Thymus (tissue), 14 donors: ENCODE results near the gene TM9SF1. TPM values are rescaled to one million over a fixed set of nuclear protein-coding genes. Genes with fewer than 3 reads are reported as not detected.

Experiments
- DNase-seq, 9 donors: peaks; one replicate each; pipeline ENCODE4 v3.0.0-alpha.2; 2013; ENCODE audit warnings: low spot score in 9 of 9, low read depth in 6 of 9, missing footprints in 1 of 9
- H3K27ac ChIP-seq, 2 donors: one replicate each; pipeline ENCODE4 v1.5.1; 2013; ENCODE audit warnings: control low read depth in 1 of 2, low read depth in 1 of 2, low read length in 1 of 2, mild to moderate bottlenecking in 1 of 2, moderate library complexity in 1 of 2
- H3K27me3 ChIP-seq, 2 donors: one replicate each; pipeline ENCODE4 v1.5.1; 2013; ENCODE audit warnings: low read length in 1 of 2; ENCODE audit not compliant: control insufficient read depth in 2 of 2, insufficient read depth in 1 of 2
- H3K36me3 ChIP-seq, 2 donors: one replicate each; pipeline ENCODE4 v1.5.1; 2013; ENCODE audit warnings: low read length in 1 of 2, mild to moderate bottlenecking in 1 of 2, moderate library complexity in 1 of 2; ENCODE audit not compliant: control insufficient read depth in 2 of 2, insufficient read depth in 2 of 2
- H3K4me1 ChIP-seq, 2 donors: one replicate each; pipeline ENCODE4 v1.5.1; 2013; ENCODE audit warnings: low read length in 2 of 2; ENCODE audit not compliant: control insufficient read depth in 2 of 2, insufficient read depth in 2 of 2
- H3K4me3 ChIP-seq, 2 donors: one replicate each; pipeline ENCODE4 v1.5.1; 2013; ENCODE audit warnings: low read length in 2 of 2, control low read depth in 1 of 2, mild to moderate bottlenecking in 1 of 2
- H3K9me3 ChIP-seq, 2 donors: one replicate each; pipeline ENCODE4 v1.5.1; 2013; ENCODE audit warnings: low read length in 1 of 2, mild to moderate bottlenecking in 1 of 2; ENCODE audit not compliant: control insufficient read depth in 2 of 2, insufficient read depth in 1 of 2
- WGBS: extraction: QIAGEN DNeasy Blood & Tissue Kit; methylation state at CpG from one replicate; pipeline ENCODE4 v1.1.7; 2013; 5-methylcytosine and 5-hydroxymethylcytosine counted together
- long read RNA-seq, 10 donors: transcript quantifications; one replicate each; lab custom pipeline, GENCODE V29; 2026
- polyA plus RNA-seq: library from polyadenylated mRNA; stranded (reverse); fragments of 200-250 nt; gene quantifications from one replicate; pipeline ENCODE4 v1.2.3, GENCODE V29; 2013
- total RNA-seq: library from RNA; stranded (reverse); fragments of 120-200 nt; gene quantifications from one replicate; pipeline ENCODE4 v1.2.4, GENCODE V29; 2013
- donor health status: healthy.

Gene TM9SF1
- total RNA-seq: 18.2 TPM
- 12.5 TPM for polyA plus RNA-seq
- long read RNA-seq, donor 1: 0 reads
- long read RNA-seq, donor 2: 0 reads
- long read RNA-seq, donor 3, partial matches to known transcripts: 0 of 5 reads
- long read RNA-seq, donor 3, other reads (novel, unspliced or antisense): 0 of 5 reads
- long read RNA-seq, donor 4, partial matches to known transcripts: 6 of 7 reads
- long read RNA-seq, donor 4, other reads (novel, unspliced or antisense): 0 of 7 reads
- long read RNA-seq, donor 5, transcript TM9SF1-201 (6 exons, 2,452 nt): major isoform, 10 of 19 reads
- long read RNA-seq, donor 5, partial matches to known transcripts: 7 of 19 reads
- long read RNA-seq, donor 5, other reads (novel, unspliced or antisense): 0 of 19 reads
- long read RNA-seq, donor 6, partial matches to known transcripts: 5 of 11 reads
- long read RNA-seq, donor 6, other reads (novel, unspliced or antisense): 0 of 11 reads
- long read RNA-seq, donor 7, transcript TM9SF1-201 (6 exons, 2,452 nt): major isoform, 7 of 7 reads
- long read RNA-seq, donor 7, partial matches to known transcripts: 0 of 7 reads
- long read RNA-seq, donor 7, other reads (novel, unspliced or antisense): 0 of 7 reads
- long read RNA-seq, donor 8, partial matches to known transcripts: 0 of 1 reads
- long read RNA-seq, donor 8, other reads (novel, unspliced or antisense): 0 of 1 reads
- long read RNA-seq, donor 9: 0 reads
- long read RNA-seq, donor 10, partial matches to known transcripts: 0 of 1 reads
- long read RNA-seq, donor 10, other reads (novel, unspliced or antisense): 0 of 1 reads

- peaks cover 17 to 25% of the 10 kb centered on the region in 2 donors for H3K4me1 ChIP-seq
- WGBS: under 1% methylated on average over 89 of the region's 89 CpGs
- DNase-seq: peak; percentile 67 to 95 (median 83)
Observed at GRCh38 chr14:24195186-24196070, at the start of gene TM9SF1. TSS of gene TM9SF1 (minus strand) at chr14:24195441. CDS start at chr14:24195019, 422 bp downstream.

DNA sequence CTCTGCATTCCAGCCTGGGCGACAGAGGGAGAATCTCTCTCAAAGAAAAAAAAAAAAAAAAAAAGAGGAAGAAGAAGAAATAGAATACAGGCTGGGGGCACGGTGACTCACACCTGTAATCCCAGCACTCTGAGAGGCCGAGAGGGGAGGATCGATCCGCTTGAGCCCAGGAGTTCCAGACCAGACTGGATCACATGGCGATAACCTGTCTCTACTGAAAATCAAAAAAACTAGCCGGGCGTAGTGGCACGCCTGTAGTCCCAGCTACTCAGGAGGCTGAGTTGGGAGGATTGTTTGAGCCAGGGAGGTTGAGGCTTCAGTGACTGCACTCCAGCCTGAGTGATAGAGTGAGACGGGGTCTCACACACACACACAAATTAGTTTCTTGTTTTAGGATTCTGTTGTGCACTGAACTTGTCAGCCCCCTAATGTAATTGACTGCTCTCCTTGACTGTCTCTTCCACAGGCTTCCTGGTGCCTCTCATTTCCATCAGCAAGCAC lies 48.1 kb upstream of the TM9SF1 start:
- Histone ChIP-seq H3K4me1 (peaks cover 15 to 40% of the 10 kb centered on the region in 2 donors), H3K27me3 (no peaks in the 10 kb centered on the region), H3K27ac (peak overlapping the region; percentile 98 to 100), H3K9me3 (no peaks in the 10 kb centered on the region), H3K36me3 (peaks cover 26 to 28% of the 10 kb centered on the region in 2 donors), H3K4me3 (peak overlapping the region; percentile 71 to 82)
- WGBS: 43% methylated on average over 10 of the region's 10 CpGs
- peak in 1 of 9 donors; percentile 9 for DNase-seq

More at GRCh38 chr14:24195186-24196070, at the start of gene TM9SF1:
- Histone ChIP-seq H3K36me3 (peaks cover 14 to 30% of the 10 kb centered on the region in 2 donors), H3K27ac (peak within 1 kb of the TSS; percentile 94 to 98), H3K4me3 (peak within 1 kb of the TSS; percentile 94 to 98), H3K9me3 (no peaks in the 10 kb centered on the region), H3K27me3 (no peaks in the 10 kb centered on the region)

DNA sequence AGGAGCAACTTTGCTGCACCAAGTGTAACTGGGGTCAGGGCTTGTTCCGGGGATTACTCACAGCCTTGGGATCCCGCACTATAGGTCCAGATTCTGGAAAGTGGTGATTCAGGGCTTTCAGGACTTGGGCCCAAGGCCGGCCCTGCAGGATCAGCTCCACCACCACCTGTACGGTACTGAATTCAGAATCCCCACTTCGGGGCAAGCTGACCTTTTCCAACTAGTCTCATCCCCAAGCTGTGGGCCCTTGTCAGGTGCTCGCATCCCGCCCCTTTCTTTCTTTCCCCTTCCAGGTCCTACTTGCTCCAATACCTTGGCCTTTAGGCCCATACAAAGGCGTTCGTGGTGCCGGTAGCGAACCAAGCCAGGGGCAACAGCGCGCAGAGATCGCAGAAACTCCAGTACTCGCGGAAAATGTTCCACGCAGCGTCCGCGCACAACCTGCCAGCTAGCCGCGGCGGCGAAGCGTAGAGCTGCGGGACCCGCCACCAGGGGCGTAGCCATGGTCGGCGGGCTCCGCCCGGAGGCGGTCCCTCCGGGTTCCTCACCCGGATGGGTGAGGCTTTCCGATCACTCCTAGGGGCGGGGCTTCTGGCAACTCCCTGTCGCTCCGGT lies 46.7 kb upstream of the TM9SF1 start:
- no peaks in the 10 kb centered on the region for H3K9me3 ChIP-seq
- H3K36me3 ChIP-seq: peaks cover 40 to 43% of the 10 kb centered on the region in 2 donors
- peaks cover 15 to 39% of the 10 kb centered on the region in 2 donors for H3K4me1 ChIP-seq
- peak overlapping the region; percentile 71 to 82 for H3K4me3 ChIP-seq
- DNase-seq: peak in 7 of 9 donors; percentile 91 to 97 (median 93)
- peak overlapping the region; percentile 98 to 100 for H3K27ac ChIP-seq
- WGBS: 6% methylated on average over 39 of the region's 39 CpGs
- H3K27me3 ChIP-seq: no peaks in the 10 kb centered on the region

DNA sequence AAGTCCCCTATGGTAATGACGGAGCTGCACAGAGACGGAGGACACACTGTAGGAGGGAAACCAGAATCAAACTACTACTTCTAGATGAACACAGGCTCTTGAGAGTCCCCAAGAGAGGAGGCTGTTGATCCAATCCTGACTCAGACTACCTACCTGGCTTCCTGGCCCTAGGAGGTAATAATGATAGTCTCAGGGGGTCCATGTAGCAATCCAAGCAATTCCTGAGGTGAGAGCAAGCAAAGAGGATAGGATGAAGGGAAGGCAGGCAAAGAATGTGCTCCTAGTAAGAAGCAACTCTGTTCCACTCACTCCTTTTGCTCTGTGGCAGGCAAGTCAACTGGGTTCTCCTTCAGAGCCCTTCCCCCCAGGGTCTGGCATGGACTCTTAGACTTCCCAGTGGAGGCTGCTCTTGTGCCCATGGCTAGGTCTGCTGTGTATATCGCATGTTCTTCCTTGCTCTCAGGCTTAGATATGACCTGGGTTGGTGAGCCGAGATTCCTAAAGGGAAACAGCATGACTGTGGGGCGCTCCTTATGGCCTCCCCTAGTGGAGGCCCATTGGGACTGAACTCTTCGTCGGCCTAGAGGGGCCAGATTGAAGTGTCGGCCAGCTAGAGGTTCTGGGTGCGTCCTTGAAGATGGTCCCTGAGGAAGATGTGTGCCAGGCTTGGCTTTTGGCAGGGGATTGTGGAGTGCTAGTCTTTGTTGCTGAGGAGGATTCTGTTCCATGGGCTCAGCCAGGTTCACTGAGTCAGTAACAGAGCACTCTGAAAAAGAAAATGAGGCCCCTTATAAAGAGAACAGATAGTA lies 45.1 kb upstream of the TM9SF1 start:
- no peak for DNase-seq
- peaks cover 15 to 35% of the 10 kb centered on the region in 2 donors for H3K4me1 ChIP-seq
- H3K4me3 ChIP-seq: no peak overlapping the region
- H3K27me3 ChIP-seq: no peaks in the 10 kb centered on the region
- no peaks in the 10 kb centered on the region for H3K9me3 ChIP-seq
- H3K27ac ChIP-seq: no peak overlapping the region
- WGBS: 96% methylated on average over 9 of the region's 9 CpGs
- H3K36me3 ChIP-seq: peaks cover 53 to 59% of the 10 kb centered on the region in 2 donors

- no peak overlapping the region for H3K27ac ChIP-seq
- DNase-seq: no peak
- no peaks in the 10 kb centered on the region for H3K27me3 ChIP-seq
- peaks cover 53 to 65% of the 10 kb centered on the region in 2 donors for H3K36me3 ChIP-seq
- H3K4me1 ChIP-seq: peaks cover 15 to 36% of the 10 kb centered on the region in 2 donors
- 97% methylated on average over 5 of the region's 5 CpGs for WGBS
- H3K9me3 ChIP-seq: no peaks in the 10 kb centered on the region
- H3K4me3 ChIP-seq: no peak overlapping the region
Observed at GRCh38 chr14:24238527-24239037, 43.3 kb upstream of the TM9SF1 start.

DNA sequence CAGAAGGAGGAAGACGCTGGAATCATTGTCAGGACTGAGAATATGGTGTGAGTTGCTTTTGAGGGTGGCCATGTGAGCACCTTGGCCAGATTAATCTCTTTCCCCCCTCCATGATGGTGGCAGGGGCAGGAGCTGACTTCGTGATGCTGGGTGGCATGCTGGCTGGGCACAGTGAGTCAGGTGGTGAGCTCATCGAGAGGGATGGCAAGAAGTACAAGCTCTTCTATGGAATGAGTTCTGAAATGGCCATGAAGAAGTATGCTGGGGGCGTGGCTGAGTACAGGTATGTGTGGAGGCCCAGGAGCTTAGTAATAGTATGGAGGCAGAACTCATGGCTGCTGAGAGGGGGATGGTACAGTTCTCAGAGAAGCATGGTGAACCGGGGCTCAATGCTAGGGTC lies 42.9 kb upstream of the TM9SF1 start:
- no peaks in the 10 kb centered on the region for H3K9me3 ChIP-seq
- H3K27ac ChIP-seq: no peak overlapping the region
- peaks cover 16 to 36% of the 10 kb centered on the region in 2 donors for H3K4me1 ChIP-seq
- H3K4me3 ChIP-seq: no peak overlapping the region
- peaks cover 53 to 65% of the 10 kb centered on the region in 2 donors for H3K36me3 ChIP-seq
- no peak for DNase-seq
- H3K27me3 ChIP-seq: no peaks in the 10 kb centered on the region
- WGBS: 97% methylated on average over 5 of the region's 5 CpGs

DNA sequence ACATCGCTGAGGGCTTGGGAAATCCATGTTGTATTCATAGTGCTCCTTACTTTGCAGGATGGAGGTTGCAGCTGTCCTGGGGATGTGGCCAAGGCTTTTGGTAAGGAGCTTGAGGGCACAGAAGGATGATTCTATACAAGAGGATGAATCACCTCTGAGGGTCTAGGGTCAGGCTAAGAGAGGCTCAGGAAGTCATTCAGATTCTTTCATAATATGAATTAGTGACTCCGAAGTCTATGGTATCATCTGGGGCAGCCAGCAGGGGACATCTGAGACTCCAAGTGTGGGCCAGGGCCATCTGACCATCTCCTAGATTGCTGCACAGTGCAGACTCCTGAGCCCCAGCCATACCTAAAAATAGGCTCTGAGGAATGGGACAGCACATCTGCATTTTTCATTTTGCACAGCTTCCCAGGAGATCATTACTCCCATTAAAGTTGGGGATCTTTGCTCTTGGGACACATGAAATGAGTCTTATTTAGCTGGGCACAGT lies 42.3 kb upstream of the TM9SF1 start:
- 97% methylated on average over 2 of the region's 2 CpGs for WGBS
- Histone ChIP-seq H3K27me3 (no peaks in the 10 kb centered on the region), H3K9me3 (no peaks in the 10 kb centered on the region), H3K36me3 (peaks cover 53 to 65% of the 10 kb centered on the region in 2 donors), H3K4me3 (no peak overlapping the region), H3K4me1 (peaks cover 18 to 35% of the 10 kb centered on the region in 2 donors), H3K27ac (no peak overlapping the region)
- no peak for DNase-seq
